GM19239 (cell line): ENCODE data around the gene RFC2.
"Not testable (repeated sequence)": the region's sequence is repeated elsewhere in the genome, so short reads cannot be mapped to it uniquely, and the experiment has no call there.

Source experiments
- DNase-seq: peaks from one replicate; pipeline ENCODE4 v3.0.0; 2011; ENCODE audit warnings: low spot score; ENCODE audit not compliant: insufficient read length
- FAIRE-seq: peaks from 2 replicates; lab custom pipeline; 2011; peaks lifted over from hg19 to GRCh38; lab: Jason Lieb, UNC

Gene RFC2

GRCh38 chr7:74195139-74195860 is 58.9 kb downstream of the RFC2 start:
- not testable (repeated sequence) for FAIRE-seq

GRCh38 chr7:74194686-74195085 is 59.5 kb downstream of the RFC2 start:
- FAIRE-seq, result no peak
- DNase-seq, result no peak

More at GRCh38 chr7:74195139-74195860, 58.9 kb downstream of the RFC2 start:
- DNase-seq, result not testable (repeated sequence)

- DNase-seq, result no peak
- FAIRE-seq, result no peak
Observed at GRCh38 chr7:74193913-74194312, 60.3 kb downstream of the RFC2 start.

- no peak for FAIRE-seq
Observed at GRCh38 chr7:74193054-74193453, 61.1 kb downstream of the RFC2 start.

DNA sequence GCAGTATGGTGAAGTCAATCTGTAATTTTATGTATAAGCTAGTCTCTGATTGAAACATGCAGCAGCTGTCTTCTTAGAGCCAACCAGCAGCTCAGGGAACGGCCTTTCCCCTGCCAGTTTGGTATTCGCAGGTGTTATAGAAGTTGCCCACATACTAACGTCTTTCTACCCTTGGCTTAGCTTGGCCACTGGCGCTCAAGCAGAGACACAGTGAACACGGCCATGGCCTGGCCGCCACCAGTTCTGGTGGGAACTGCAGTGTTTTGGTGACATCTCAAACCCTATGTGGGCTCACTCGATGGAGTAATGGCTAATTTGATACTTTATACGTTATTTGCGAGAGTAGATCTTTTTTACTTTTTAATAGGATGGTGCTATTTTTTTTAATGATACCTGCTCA is 63.0 kb downstream of the RFC2 start:
- no peak for DNase-seq
- FAIRE-seq, result no peak

More at GRCh38 chr7:74193054-74193453, 61.1 kb downstream of the RFC2 start:
- no peak for DNase-seq

GRCh38 chr7:74190259-74190658 is 63.9 kb downstream of the RFC2 start:
- no peak for DNase-seq
- FAIRE-seq, result no peak

DNA sequence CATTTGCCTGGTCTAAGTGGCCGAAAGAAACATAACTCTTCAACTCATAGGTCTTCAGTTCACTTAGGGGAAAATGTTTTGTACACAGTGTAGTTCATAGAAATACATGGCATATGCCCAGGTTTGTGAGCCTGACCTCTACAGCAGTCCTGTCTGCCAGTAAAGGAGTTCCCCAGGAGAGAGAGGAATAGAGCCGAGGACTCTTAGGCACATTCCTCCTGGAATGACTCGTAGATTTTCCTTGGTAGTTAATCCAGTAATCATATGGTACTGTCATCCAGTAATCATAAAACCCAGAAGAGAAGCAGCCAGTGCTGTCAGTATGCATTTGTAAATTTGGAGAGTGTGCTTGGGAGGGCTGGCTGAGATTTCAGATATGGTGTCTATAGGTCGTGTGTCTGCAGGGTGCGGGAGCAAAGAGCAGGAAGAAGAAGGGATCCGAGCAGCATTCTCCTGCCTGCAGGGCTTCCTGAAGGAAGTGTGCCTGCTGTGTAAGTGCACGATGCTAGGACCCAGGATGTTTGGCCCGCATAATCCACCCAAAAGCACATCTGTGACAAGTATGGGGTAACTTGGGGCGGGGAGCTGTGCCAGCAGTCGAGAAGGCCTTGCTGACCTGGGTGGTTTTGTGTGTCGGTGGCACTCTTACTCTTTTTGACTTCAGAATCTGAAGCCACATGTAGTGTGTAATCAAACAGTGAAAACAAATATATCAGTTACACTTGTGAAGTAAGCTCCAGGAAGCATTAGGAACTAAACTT is 66.1 kb downstream of the RFC2 start:
- FAIRE-seq (no peak), DNase-seq (no peak)

DNA sequence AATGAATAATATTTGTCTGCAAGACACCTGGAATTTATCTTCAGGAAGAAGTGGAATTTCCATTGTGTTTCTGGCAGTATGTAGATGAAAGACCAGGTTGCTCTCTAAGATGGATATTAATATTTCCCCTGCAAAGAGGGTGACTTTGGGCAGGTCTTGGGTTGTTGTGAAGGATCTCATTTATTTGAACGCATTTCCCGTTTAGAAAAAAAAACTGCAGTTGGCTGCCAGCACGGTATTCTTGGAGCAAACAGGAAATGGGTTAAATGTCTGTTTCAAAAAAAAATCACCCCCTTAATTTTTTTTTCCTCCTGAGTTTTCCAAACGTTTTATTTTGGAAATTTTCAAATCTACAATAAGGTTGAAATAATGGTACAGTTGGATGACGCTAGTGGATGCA is 68.6 kb downstream of the RFC2 start:
- DNase-seq, result no peak
- FAIRE-seq, result no peak

DNA sequence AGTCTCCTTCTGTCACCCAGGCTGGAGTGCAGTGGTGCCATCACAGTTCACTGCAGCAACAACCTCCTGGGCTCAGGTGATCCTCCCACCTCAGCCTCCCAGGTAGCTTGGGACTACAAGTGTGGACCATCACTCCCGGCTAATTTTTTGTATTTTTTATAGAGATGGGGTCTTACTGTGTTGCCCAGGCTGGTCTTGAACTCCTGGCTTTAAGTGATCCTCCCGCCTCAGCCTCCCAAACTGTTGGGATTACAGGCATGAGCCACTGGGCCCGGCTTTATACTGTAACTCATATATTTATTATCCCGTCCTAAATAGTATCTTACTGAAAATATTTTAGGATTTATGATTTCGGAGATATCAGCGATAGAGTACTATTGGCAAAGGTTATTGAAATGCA is 69.2 kb downstream of the RFC2 start:
- FAIRE-seq (no peak), DNase-seq (no peak)

GRCh38 chr7:74183653-74184450 is 70.3 kb downstream of the RFC2 start:
- FAIRE-seq, result no peak
- no peak for DNase-seq

DNA sequence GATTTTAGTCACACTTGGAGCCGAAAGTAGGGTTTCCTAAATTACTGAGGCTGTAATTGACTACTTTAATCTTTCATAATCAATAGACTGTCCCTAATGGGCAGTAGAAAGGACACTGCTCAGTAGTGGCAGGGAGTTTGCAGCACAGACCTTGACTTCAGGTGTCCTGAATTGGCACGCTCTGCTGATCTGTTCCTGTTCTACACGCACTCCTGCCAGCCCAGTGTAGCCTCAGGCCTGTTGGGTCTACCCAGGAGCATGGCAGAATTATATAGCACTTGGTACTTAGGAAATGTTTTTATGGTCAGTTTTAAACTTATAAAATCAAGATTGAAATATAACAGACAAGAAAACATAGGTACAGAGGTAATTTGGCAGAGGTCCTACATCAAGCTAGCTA is 71.1 kb downstream of the RFC2 start:
- no peak for FAIRE-seq
- DNase-seq, result no peak

DNA sequence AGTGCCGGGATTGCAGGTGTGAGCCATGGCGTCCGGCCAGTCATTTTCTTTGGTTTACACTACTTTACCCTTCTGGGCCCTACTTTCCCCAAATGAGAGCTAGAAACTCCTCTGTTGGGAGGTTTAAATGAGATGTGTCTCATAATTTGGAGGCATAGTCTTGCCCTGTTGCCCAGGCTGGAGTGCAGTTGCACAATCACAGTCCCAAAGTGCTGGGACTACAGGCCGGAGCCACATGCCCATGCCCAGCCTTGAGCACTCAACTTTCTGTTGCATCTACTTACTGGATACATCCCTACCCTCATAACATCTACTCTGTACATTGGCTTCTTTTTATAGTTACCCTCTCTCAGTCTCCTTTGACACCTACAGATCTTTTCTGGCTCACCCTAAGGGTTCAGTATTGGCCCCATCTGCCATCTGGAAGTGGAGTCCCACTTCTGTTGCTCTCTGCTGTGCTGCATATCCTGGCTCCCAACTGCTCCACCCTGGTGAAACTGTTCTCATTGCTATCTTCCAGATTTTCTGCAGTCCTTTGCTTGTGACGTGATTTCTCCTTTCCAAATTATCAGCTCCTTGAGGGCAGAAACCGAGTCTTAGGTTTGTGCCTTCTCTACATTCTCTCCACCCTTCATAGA is 71.6 kb downstream of the RFC2 start:
- no peak for DNase-seq
- no peak for FAIRE-seq

- DNase-seq (no peak), FAIRE-seq (no peak)
Observed at GRCh38 chr7:74181821-74182220, 72.4 kb downstream of the RFC2 start.
